Osteoblast (primary cell): ENCODE measurements around the gene IGF2R. TPM values are rescaled to one million over a fixed set of nuclear protein-coding genes. Genes with fewer than 3 reads are reported as not detected.
A peak's percentile ranks its signal among the peaks of the same experiment; 100 is the strongest.

Experiments used
- DNase-seq: peaks from one replicate; pipeline ENCODE4 v3.0.0; 2011; ENCODE audit warnings: low spot score, mixed read lengths; ENCODE audit not compliant: insufficient read length; ENCODE audit errors: missing footprints
- H2AFZ ChIP-seq: 2 replicates; pipeline ENCODE4 v1.6.0; 2011; ENCODE audit warnings: mild to moderate bottlenecking, low read length
- H3K27ac ChIP-seq: 2 replicates; pipeline ENCODE4 v1.5.1; 2011; ENCODE audit warnings: mild to moderate bottlenecking, low read depth, low read length, moderate library complexity
- H3K27me3 ChIP-seq: 2 replicates; pipeline ENCODE4 v1.6.0; 2012; ENCODE audit warnings: mild to moderate bottlenecking, control low read depth, inconsistent platforms, low read length, moderate library complexity; ENCODE audit not compliant: insufficient read depth
- H3K36me3 ChIP-seq: 2 replicates; pipeline ENCODE4 v1.5.1; 2011; ENCODE audit warnings: mild to moderate bottlenecking, low read length, control low read depth, moderate library complexity; ENCODE audit not compliant: insufficient read depth
- H3K4me1 ChIP-seq: 2 replicates; pipeline ENCODE4 v1.5.1; 2011; ENCODE audit warnings: mild to moderate bottlenecking, low read length, control low read depth, moderate library complexity; ENCODE audit not compliant: insufficient read depth
- H3K4me2 ChIP-seq: 2 replicates; pipeline ENCODE4 v1.6.0; 2011; ENCODE audit warnings: mild to moderate bottlenecking, low read length; ENCODE audit not compliant: insufficient read depth
- H3K4me3 ChIP-seq: fragments of 200-600 bp; sonication (generic); 3 replicates; pipeline ENCODE4 v1.5.1; 2012; ENCODE audit warnings: mild to moderate bottlenecking, low read length, inconsistent platforms; ENCODE audit not compliant: insufficient read depth
- H3K79me2 ChIP-seq: 2 replicates; pipeline ENCODE4 v1.6.0; 2012; ENCODE audit warnings: mild to moderate bottlenecking, low read length, control low read depth, inconsistent platforms; ENCODE audit not compliant: insufficient read depth
- H3K9me3 ChIP-seq: 2 replicates; pipeline ENCODE4 v1.5.1; 2011; ENCODE audit warnings: low read depth, low read length, control low read depth
- H4K20me1 ChIP-seq: 2 replicates; pipeline ENCODE4 v1.6.0; 2012; ENCODE audit warnings: mild to moderate bottlenecking, low read length, control low read depth; ENCODE audit not compliant: insufficient read depth
- total RNA-seq: library from RNA; depleted of rRNA; stranded (reverse); fragments of >200 nt; gene quantifications from 2 replicates; pipeline ENCODE4 v1.2.3, GENCODE V29; 2012
- TF ChIP-seq, protein P1 (sequence below): IDR thresholded peaks from 2 replicates; pipeline ENCODE4 v1.5.1; 2011; ENCODE audit warnings: mild to moderate bottlenecking, low read depth, low read length, moderate library complexity; ENCODE audit errors: extremely low read depth

The IGF2R gene
- total RNA-seq, 1 donor: 174 TPM

DNA sequence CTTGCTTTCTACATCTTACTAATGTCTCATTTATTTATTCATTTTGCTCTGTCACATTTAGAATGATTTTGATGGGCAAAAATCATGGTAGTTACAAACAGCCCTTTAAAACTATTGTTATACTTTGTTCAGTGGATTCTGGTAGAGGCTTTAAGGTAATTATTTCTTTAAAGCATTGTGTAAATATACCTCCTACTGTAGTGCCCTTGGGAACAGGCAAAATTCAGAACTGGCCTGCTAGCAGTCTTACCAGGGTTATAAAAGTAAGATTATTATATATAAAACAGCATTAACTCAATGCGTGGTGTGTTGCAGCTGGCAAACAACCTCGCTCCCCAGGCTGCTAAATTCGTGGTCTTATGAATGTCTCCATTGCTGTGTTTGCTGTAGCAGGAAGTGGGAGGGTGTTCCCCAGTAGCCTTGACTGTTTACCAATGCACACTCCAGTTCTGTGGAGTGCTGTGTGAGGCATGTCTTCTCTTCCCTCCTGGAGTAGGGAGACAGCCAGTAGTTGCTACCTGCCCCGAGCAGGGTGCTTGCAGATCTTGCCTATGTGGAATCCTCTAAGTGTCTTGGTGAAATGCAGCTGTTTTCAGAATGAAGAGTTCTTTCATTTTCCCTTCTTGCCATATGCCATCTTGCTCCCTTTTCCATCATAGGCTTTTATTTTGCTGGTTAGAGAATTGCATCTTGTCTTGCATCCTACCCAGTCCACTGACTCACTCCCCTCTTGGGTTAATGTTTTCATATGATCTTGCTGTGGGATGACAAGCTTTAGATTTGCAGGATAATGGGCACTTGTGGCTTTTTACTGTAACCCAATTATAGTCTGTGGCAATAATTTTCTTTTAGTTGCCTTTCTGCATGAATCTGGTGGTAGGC is 45.3 kb downstream of the IGF2R start:
- Histone ChIP-seq H3K4me3 (no peak overlapping the region), H4K20me1 (peaks cover 25% of the 10 kb centered on the region), H3K27me3 (no peaks in the 10 kb centered on the region), H3K9me3 (no peaks in the 10 kb centered on the region), H2AFZ (no peak overlapping the region), H3K79me2 (peaks cover 22% of the 10 kb centered on the region), H3K36me3 (peaks cover 13% of the 10 kb centered on the region), H3K27ac (peak overlapping the region; percentile 21), H3K4me2 (peak overlapping the region; percentile 45), H3K4me1 (peaks cover 15% of the 10 kb centered on the region)
- TF ChIP-seq, protein P1, sequence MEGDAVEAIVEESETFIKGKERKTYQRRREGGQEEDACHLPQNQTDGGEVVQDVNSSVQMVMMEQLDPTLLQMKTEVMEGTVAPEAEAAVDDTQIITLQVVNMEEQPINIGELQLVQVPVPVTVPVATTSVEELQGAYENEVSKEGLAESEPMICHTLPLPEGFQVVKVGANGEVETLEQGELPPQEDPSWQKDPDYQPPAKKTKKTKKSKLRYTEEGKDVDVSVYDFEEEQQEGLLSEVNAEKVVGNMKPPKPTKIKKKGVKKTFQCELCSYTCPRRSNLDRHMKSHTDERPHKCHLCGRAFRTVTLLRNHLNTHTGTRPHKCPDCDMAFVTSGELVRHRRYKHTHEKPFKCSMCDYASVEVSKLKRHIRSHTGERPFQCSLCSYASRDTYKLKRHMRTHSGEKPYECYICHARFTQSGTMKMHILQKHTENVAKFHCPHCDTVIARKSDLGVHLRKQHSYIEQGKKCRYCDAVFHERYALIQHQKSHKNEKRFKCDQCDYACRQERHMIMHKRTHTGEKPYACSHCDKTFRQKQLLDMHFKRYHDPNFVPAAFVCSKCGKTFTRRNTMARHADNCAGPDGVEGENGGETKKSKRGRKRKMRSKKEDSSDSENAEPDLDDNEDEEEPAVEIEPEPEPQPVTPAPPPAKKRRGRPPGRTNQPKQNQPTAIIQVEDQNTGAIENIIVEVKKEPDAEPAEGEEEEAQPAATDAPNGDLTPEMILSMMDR: no peak
- no peak for DNase-seq

DNA sequence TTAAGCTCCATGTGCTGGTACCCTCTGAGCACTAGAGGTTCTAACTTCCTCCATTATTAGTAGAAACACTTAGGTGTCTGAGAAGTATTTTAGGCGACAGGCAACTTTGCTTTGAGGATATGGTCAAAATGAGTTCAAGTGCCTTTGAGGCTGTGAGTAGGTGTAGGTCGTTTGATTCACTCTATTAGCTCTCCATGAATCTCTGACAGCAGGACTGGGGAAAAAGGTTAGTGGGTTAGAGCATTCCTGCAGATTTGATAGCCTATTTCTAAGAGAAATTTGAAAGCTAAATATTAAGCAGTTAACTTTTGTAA is 45.9 kb downstream of the IGF2R start:
- Histone ChIP-seq H3K4me2 (peak overlapping the region; percentile 45), H3K4me3 (no peak overlapping the region), H4K20me1 (peaks cover 25% of the 10 kb centered on the region), H3K9me3 (no peaks in the 10 kb centered on the region), H3K36me3 (peaks cover 13% of the 10 kb centered on the region), H3K79me2 (peaks cover 22% of the 10 kb centered on the region), H3K4me1 (peaks cover 15% of the 10 kb centered on the region), H3K27me3 (no peaks in the 10 kb centered on the region), H3K27ac (peak overlapping the region; percentile 21), H2AFZ (no peak overlapping the region)
- DNase-seq: no peak
- TF ChIP-seq, protein P1: no peak

GRCh38 chr6:160015778-160016684 is 47.1 kb downstream of the IGF2R start:
- Histone ChIP-seq H3K36me3 (peaks cover 11% of the 10 kb centered on the region), H3K27ac (no peak overlapping the region), H3K4me1 (peaks cover 15% of the 10 kb centered on the region), H3K4me2 (no peak overlapping the region), H4K20me1 (peaks cover 22% of the 10 kb centered on the region), H3K79me2 (peaks cover 20% of the 10 kb centered on the region), H3K27me3 (no peaks in the 10 kb centered on the region), H2AFZ (no peak overlapping the region), H3K9me3 (no peaks in the 10 kb centered on the region), H3K4me3 (no peak overlapping the region)
- DNase-seq: no peak
- TF ChIP-seq, protein P1: no peak

DNA sequence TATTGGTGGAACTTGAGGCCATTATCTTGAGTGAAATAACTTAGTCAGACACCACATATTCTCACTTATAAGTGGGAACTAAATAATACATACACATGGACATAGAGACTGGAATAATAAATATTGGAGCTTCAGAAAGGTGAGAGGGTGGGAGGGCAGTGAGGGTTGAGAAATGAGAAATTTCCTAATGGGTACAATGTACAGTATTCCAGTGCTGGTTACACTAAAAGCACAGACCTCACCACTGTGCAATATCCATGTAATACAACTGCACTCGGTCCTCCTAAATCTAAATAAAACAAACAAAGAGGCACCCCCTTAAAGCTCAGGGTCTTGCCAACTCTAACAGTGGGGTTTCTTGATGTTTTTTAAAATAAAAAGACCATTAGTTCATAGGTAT is 53.2 kb downstream of the IGF2R start:
- Histone ChIP-seq H3K9me3 (no peaks in the 10 kb centered on the region), H3K4me1 (no peaks in the 10 kb centered on the region), H3K36me3 (peaks cover 6% of the 10 kb centered on the region), H3K27me3 (no peaks in the 10 kb centered on the region), H3K79me2 (no peaks in the 10 kb centered on the region), H3K4me3 (no peak overlapping the region), H2AFZ (no peak overlapping the region), H4K20me1 (no peaks in the 10 kb centered on the region), H3K4me2 (no peak overlapping the region), H3K27ac (no peak overlapping the region)
- DNase-seq: no peak
- TF ChIP-seq, protein P1: no peak
